HG02885 (cell line): ENCODE results near the gene TSC22D4.
A peak's percentile ranks its signal among the peaks of the same experiment; 100 is the strongest.

Source experiments
- ATAC-seq: cut with Tn5 transposase; IDR thresholded peaks from one replicate; pipeline ENCODE4 v1.9.1; 2021; ENCODE audit warnings: mild to moderate bottlenecking; ENCODE audit not compliant: unreplicated experiment, poor library complexity

TSC22D4 gene

DNA sequence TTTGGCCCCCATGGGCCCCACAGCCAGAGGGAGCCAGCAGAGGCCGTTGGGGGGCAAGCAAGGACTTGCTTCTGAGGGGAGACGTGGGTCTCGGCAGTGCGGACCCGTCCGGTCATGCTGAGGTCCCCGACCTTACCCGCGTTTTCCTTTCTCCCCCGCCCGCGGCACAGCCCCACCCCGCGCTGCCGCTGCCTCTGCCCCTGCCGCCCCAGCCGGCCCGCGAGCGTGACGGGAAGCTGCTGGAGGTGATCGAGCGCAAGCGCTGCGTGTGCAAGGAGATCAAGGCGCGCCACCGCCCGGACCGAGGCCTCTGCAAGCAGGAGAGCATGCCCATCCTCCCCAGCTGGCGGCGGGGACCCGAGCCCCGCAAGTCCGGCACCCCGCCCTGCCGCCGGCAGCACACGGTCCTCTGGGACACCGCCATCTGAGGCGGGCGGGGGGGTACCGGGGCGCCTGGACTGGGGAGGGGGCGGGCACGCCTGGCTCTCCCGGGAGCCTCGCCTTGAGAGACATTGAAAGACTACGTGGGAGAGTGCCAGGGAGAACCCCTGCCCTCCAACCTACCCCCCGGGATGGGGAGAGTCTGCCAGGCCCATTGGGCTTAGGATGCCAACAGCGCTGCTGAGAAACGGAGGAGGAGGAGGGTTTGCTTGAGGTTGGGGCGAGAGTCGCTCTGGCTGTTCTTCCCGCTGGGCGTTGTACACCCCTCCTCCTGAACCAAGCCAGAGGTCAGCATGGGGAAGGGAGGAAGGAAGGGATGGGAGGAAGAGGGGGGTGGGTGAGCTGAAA is 14.7 kb upstream of the TSC22D4 start:
- ATAC-seq, result no peak

DNA sequence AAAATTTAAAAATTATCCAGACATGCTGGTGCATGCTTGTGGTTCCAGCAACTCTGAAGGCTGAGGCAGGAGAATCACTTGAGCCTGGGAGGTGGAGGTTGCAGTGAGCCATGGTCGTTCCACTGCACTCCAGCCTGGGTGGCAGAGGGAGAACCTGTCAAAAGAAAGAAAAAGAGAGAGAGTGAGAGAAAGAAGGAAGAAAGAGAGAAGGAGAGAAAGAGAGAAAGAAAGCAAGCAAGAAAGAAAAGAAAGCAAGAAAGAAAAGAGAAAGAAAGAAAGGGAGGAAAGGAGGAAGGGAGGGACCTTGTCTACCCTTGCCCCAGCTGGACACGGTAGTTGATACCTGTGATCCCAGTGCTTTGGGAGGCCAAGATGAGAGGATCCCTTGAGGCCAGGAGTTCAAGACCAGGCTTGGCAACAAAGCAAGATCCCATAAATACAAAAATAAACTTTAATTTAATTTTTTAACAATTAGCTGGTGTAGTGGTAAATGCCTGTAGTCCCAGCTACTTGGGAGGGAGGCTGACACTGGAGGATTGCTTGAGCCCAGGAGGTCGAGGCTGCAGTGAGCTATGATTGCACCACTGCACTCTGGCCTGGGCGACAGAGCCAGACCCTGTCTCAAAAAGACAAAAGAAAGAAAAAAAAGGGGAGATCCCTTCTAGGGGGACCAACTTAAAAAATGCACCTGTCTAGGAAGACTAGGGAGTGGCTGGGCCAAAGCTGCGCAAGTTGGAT is 13.9 kb upstream of the TSC22D4 start:
- ATAC-seq, result no peak

DNA sequence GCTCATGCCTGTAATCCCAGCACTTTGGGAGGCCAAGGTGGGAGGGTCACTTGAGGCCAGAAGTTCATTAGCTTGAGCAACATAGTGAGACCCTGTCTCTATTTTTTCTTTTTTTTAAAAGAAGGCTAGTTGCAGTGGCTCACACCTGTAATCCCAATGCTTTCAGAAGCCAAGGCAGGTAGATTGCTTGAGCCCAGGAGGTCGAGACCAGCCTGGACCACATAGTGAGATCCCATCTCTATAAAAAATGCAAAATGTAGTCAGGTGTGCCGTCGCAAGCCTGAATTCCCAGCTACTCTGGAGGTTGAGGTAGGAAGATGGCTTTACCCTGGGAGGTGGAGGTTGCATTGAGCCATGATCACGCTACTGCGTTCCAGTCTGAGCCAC is 12.2 kb upstream of the TSC22D4 start:
- ATAC-seq, result no peak

DNA sequence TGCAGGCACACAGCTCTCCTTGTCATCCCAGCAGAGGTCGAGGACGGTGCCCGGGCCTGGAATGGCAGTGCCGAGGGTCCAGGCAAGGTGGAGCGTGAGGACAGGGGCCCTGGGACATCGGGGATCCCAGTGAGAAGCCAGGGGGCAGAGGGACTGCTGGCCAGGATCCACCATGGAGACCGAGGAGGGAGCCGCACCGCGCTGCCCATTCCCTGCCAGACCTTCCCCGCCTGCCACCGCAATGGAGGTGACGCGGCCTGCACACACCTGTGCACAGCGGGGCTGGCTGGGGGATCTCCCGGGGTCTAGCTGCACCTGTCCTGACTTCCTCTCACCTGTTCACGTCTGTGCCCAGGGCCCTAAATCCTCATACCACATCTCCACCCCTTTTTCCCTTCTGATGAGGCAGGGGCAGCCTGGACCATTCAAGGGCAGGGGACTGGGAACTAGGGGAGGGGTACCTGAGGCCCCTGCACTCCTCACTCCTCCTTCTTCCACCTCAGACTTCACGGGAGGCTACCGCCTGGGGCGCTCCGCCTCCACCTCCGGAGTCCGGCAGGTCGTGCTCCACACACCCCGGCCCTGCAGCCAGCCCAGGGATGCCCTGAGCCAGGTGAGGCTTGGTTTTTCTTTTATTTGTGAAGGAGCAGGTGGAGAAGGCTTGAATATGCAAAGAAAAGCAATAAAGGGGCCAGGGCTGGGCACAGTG is 11.6 kb upstream of the TSC22D4 start:
- no peak for ATAC-seq

DNA sequence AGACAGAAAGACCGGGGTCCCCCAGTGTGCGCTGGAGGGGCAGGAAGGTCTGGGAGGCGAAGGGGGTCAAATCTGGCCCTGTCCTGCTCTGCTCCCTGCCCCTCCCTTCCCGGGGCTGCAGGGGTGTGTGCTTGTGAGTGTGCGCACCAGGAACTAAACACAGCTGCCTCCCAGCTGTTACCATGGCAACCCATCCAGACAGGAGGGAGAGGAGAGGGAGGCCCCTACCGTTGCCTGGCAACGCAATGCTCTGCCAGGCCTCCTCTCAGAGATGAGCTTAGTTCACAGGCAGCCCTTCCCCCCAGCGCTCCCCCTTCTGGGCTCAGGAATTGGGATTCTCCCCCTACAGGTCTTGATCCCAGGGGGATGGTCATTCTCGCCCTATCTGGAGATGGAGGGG is 10.8 kb upstream of the TSC22D4 start:
- ATAC-seq, result no peak

DNA sequence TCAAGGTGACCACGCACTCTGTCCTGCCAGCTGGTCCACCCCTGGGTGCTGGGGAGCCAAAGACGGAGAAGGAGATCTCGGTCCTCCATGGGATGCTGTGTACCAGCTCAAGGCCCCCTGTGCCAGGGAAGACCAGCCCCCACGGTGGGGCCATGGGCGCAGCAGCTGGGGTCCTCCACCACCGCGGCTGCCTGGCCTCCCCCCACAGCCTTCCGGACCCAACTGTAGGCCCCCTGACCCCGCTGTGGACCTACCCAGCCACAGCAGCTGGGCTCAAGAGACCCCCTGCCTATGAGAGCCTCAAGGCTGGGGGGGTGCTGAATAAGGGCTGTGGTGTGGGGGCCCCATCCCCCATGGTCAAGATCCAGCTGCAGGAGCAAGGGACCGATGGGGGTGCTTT is 10.1 kb upstream of the TSC22D4 start:
- no peak for ATAC-seq

DNA sequence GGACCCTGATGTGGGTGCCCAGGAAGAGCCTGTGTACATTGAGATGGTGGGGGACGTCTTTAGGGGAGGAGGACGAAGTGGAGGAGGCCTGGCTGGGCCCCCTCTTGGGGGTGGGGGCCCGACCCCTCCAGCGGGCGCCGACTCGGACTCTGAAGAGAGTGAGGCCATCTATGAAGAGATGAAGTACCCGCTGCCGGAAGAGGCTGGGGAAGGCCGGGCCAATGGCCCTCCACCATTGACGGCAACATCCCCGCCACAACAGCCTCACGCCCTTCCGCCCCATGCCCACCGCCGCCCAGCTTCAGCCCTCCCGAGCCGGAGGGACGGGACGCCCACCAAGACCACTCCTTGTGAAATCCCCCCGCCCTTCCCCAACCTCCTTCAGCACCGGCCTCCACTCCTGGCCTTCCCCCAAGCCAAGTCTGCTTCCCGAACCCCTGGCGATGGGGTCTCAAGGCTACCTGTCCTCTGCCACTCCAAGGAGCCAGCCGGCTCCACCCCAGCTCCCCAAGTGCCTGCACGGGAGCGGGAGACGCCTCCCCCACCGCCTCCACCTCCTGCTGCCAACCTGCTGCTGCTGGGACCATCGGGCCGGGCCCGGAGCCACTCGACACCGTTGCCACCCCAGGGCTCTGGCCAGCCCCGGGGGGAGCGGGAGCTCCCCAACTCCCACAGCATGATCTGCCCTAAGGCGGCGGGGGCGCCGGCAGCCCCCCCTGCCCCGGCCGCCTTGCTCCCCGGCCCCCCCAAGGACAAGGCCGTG is 9.5 kb upstream of the TSC22D4 start:
- no peak for ATAC-seq

DNA sequence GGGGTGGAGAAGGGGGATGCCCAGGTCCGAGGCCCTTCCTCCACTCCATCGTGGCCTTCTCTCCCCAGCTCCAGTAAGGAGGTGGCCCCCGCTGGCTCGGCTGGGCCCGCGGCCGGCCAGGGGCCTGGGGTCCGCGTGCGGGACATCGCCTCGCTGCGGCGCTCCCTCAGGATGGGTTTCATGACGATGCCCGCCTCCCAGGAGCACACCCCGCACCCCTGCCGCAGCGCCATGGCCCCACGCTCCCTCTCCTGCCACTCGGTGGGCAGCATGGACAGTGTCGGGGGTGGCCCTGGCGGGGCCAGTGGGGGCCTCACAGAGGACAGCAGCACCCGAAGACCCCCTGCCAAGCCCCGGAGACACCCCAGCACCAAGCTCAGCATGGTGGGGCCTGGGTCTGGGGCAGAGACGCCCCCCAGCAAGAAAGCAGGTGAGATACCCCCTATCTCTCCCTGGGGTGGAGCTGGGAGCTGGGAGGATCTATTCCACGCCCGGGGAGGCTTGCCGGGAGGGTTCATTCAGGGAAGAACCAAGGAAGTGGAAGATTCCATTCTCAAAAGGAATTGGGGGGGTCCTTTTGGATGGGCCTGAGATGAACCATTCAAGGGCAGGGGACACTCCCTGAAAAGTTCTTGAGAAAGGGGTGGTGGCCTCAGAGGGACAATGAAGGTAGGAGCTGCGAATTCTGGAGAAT is 7.9 kb upstream of the TSC22D4 start:
- ATAC-seq, result no peak

DNA sequence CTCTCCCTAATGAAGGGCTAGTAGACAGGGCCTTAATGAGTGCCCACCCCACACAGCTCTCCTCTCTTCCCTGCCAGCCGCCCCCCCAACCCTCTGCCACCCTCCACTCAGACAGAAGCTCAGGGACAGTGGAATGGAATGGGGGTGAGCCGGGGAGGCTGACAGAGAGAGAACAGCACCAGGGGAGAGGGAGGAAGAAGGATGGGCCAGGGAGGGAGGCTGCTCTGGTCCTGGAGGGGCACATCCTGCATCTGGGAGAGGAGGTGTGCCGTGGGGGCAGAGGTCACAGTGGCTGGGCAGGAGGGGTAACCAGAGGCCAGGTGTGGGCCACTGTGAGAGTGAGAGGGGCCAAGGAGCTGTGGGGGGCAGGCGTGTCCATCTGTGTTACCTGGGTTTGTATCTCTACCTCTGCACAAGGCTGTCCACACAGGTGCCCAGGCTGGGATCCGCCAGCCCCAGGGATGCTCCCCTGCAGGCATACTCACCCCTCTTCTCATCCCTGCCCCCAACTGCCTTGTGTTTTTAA is 7.2 kb upstream of the TSC22D4 start:
- ATAC-seq, result no peak

DNA sequence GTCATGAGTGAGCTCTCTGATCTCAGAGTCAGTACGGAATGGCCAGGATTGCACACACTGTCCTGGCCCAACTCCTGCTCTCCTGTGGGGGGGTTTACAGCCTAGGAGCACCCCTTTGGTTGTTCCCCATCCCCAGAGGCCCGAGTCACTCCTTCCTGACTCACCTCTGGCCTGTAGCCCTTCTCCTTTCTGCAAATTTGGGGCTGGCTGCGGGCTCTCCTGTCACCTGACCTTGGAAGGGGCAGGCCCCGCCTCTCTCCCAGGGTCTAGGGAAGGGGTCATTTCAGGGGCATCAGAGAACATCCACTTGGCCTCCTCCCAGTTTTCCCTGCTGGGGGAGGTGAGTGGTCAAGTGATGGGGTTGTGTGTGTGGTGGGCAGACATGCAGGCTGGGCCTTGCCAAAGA is 6.5 kb upstream of the TSC22D4 start:
- no peak for ATAC-seq

DNA sequence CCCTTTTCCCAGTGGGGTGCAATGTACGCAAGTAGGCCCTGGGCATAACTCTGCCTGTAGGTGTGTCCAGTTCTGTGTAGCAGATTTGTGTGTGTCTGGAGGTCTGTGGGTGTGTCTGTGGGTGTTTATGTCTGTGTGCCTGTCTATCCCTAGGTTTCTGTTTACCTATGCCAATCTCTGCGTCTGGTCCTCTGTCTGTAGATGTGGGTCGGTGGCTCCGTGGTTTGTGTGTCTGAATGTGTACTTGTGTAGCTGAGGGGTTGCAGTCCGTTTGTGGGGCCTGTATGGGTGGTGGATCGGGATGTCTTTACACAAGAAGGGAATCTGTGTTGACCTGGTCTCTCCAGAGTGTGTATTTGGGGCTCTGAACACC is 5.6 kb upstream of the TSC22D4 start:
- no peak for ATAC-seq

DNA sequence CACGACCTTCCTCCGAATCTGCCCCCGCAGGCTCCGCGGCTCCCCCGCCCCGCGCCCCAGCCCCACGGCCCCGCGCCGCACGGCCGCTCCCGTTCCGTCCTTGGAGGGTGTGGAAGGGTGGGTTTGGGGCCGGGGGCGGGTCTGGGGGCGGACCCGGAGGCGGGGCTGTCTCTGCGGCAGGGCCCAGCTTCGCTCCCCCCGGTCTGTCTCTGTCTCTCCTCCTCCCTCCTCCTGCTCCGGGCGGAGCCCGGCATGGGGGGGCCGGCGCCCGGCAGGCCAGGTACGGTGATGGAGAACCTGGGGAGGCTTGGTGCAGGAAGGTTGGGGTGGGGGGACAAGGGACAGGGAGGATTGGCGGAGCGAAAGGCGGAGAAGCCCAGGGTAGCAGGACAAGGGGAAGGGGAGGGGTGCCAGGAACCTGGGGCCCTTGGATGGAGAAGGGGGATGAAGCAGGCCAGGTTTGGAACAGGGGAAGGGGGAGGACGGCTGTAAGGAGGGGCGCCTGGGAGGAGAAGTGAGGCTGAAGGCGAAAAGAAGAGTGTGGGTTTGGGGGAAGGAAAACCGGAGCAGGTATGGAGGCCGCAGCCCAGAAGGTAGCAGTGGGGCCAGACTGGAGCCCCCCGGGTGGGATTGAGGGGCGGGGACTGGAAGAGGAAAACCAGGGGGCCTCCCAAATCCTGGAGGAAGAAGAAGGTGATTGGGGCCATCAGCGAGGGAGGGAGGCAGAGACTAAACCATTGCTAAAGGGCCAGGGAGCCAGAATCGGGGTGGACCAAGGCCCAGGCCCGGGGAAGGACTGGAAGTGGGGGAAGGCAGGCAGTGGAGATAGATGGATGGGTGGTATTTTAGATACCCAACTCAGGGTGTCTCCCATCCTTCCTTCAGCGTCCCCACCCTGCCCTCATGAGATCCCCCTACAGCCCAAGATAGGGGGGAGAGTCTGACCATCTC is 5.0 kb upstream of the TSC22D4 start, which contains the start of gene NYAP1:
Gene NYAP1 (plus strand): TSS at position 206 of the 951 bp plus-strand sequence. CDS start 1,385 bp downstream, outside the sequence.
- ATAC-seq, result no peak

DNA sequence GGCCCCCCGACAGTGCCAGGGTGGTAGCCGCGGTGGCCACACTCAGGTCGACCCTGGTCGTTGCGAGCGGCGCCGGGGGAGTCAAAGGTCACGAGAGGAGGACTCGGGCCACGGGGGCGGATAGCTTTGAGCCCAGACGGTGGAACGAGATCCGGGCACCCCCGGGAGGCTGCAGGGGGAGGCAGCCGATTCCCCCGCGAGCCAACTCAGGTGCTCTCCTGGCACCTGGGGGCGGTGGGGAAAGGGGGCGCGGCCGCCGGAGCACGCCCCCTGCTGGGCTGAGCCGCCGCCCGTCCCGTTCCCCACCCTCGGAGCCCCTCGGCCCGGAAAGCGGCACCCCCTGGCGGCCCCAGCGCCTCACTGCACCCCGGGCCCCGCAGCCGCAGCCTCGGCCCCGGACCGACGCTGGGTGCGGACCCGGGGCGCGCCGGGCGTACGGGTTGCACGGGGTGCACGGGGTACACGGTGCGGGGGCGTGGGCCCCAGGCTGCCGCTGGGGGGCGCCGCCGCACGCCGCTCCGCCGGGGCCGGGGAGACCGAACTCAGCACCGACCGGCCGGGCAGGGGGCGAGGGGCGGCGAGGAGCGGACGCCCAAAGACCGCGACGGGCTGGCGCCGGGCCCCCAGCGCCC is 4.2 kb upstream of the TSC22D4 start:
- ATAC-seq, result peak; percentile 63

DNA sequence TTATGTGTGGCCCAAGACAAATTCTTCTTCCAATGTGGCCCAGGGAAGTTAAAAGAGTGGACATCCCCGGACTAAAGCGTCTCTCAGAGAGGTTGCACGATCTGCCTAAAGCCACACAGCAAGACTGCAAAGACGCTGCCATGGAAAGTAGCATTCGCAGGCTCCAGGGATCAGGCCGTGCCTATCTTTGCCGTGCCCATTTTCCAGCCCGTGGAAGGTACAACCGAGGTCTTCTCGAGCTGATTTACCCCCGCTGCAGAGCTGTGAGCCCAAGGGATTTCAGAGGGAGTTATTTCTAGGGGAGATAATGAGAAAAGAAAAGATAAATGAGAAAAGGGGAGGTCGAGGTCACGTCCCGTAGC is 3.7 kb upstream of the TSC22D4 start:
- no peak for ATAC-seq

DNA sequence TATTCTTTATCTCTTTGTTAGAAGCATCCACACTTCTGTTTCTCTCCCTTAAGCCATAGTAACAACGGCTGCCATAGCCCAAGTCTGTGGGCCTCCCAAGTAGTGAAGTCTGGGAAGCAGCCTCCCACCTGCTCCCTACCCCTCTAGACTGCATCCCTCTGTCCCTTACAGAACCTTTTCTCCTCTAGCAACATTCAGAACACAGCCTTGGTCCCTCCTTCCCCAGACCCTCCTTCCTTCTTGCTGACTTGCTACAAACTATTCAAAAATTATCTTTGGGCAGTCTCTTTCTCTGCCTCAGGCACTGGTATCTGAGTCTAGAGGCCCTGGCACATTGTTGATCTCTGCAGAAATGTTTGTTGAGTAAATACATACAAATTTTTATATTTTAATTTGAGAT is 2.5 kb upstream of the TSC22D4 start:
- no peak for ATAC-seq

DNA sequence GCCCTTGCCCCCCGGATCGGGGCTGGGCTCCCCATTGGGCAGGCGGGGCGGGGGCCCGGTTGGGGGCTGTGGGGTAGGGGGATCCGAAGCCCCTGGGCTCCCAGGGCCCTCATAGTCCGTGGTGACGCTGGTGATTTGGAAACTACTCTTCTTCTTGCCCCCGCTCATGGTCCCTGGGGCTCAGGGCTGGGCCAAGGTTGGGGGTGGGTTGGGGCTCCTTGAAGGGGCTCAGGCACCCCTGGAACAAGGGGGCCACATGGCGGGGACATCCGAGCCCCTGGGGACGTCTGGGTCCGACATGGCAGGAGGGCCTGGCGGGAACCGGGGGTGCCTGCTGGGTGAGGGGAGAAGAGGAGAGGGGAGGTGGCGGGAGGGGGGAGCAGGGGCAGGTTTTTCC is 1.1 kb downstream of the TSC22D4 start:
- ATAC-seq, result no peak

DNA sequence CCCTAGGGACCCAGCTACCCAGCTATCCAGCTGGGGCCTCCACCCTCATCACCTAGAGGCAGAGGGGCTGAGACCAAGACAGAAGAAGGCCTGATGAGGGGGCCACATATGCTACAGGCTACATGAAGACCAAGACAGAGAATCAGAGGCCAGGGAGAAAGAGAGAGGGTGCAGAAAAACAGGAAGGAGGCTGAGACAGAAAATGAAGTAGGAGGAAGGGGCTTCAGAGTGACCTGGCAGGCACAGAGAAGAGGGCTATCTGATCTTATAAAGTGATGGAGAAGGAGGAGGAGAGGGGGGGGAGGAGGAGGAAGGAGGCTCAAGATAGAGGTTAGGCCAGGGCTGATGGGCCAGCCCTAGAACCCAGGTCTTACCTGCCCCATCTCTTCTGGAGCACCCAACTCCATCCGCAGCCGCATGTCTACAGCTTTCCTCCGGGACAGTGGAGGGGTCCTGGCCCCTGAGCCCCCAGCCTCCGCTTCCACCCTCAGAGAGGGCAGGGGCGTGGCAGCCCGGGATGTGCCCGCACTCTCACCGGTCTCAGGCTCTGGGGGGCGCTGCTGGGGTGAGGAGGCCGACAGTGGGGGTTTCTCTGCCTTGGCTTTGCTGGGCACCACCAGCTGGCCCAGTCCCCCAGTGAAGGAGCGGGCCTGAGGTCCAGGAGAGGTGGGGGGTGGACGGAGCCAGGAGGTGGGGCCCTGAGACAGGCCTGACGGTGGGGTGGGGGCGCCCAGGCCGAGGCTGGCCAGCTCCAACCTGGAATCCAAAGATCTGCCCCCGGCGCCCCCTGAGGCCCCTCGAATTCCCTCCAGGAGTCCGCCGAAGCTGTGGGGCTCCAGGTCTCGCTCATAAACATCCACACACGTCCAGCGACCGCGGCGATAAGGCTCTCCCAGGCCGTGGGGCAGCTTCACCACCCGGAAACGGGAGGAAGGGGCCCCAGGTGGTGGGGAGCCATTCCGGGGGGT is 1.8 kb downstream of the TSC22D4 start:
- ATAC-seq, result no peak
